ENCODE measurements around the gene THRB.

The THRB gene

DNA sequence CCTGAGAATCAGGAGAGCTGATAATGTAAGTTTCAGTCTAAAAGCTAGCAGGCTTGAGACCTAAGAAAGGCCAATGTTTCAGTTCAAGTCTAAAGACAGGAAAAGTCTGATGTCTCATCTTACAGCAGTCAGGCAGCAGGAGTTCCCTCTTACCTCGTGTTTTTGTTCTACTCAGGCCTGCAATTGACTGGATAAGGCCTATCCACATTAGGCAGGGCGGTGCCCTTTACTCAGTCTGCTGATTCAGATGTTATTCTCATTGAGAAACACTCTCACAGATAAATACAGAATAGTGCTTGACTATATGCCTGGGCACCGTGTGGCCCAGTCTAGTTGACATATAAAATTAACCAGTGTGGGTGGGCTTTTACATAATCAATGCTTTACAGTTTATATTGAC, 427.2 kb downstream of the THRB start:
- H3K27me3 Mint-ChIP-seq: no peaks in the 10 kb centered on the region
- ATAC-seq (replicated peaks): no peak

More for the DNA sequence above, 427.2 kb downstream of the THRB start:
- H3K9me3 Mint-ChIP-seq: peaks cover 0 to 4% of the 10 kb centered on the region in 2 donors
- H3K4me1 Mint-ChIP-seq: peaks cover 0 to 2% of the 10 kb centered on the region in 2 donors
- H3K27ac Mint-ChIP-seq: no peak overlapping the region
- H3K36me3 Mint-ChIP-seq: no peaks in the 10 kb centered on the region
- no peak for DNase-seq
- no peak overlapping the region for H3K4me3 Mint-ChIP-seq

Data from stimulated activated naive B cell treated with anti-CD40 and anti-IgM and Interleukin-4, amounts not matched to agents 10 μg/mL and 1 μg/mL and 100 μg/mL, for 72 hours (primary cell).